ENCODE data around the gene C1QTNF5. TPM values are rescaled to one million over a fixed set of nuclear protein-coding genes. Genes with fewer than 3 reads are reported as not detected.

The C1QTNF5 gene
- total RNA-seq, 1 experiment from 2014 or later, result 3.0 TPM

DNA sequence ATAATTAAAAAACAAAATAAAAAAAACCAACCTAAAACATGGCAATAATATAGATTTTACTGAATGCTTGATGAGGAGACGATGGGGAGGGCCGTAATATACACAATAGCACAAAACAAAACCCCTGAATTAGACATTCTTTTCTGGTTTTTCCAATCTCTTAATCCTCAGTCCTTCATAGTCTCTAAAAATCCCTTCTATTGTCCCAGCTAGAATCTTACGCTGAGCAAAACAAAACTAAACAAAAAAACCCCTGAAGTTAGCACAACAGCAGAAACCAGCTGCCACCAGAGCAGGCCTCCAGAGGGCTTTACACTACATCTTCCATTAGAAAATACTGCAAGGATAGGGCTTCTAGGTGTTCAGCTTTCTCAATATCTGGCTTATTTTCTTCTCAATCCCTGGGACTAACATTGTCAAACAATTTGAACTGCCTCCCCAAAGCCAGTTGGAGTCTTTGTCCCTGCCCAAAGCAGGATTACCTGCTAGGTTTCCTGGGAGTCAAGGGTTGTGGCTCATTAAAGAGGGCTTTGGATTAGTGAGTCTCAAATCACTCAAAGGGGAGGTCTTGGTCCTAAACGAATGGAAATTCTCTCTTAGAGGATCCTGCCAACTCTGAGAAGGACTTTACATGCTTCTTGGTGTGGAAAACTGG is 8.4 kb downstream of the C1QTNF5 start (continued):
- no peak for TF ChIP-seq ELF4 (CRISPR knock-in tag; IDR thresholded peaks at IDR 0.05; ENCODE audit: low read depth)
- TF ChIP-seq EMX1 (CRISPR knock-in tag; IDR thresholded peaks at IDR 0.05), result no peak
- TF ChIP-seq JAZF1 (CRISPR knock-in tag; IDR thresholded peaks at IDR 0.05), result no peak
- no peak for TF ChIP-seq ZNF219 (CRISPR knock-in tag; IDR thresholded peaks at IDR 0.05; ENCODE audit: borderline replicate concordance)
- TF ChIP-seq, protein P1, sequence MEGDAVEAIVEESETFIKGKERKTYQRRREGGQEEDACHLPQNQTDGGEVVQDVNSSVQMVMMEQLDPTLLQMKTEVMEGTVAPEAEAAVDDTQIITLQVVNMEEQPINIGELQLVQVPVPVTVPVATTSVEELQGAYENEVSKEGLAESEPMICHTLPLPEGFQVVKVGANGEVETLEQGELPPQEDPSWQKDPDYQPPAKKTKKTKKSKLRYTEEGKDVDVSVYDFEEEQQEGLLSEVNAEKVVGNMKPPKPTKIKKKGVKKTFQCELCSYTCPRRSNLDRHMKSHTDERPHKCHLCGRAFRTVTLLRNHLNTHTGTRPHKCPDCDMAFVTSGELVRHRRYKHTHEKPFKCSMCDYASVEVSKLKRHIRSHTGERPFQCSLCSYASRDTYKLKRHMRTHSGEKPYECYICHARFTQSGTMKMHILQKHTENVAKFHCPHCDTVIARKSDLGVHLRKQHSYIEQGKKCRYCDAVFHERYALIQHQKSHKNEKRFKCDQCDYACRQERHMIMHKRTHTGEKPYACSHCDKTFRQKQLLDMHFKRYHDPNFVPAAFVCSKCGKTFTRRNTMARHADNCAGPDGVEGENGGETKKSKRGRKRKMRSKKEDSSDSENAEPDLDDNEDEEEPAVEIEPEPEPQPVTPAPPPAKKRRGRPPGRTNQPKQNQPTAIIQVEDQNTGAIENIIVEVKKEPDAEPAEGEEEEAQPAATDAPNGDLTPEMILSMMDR (IDR thresholded peaks at IDR 0.05), result no peak
- TF ChIP-seq JUN (CRISPR knock-in tag; IDR thresholded peaks at IDR 0.05), result no peak
- TF ChIP-seq ZMAT4 (CRISPR knock-in tag; IDR thresholded peaks at IDR 0.05), result no peak
- TF ChIP-seq OVOL2 (CRISPR knock-in tag; IDR thresholded peaks at IDR 0.05; ENCODE audit: borderline replicate concordance), result no peak
- TF ChIP-seq ZNF416 (CRISPR knock-in tag; IDR thresholded peaks at IDR 0.05), result no peak
- TF ChIP-seq, protein P2, sequence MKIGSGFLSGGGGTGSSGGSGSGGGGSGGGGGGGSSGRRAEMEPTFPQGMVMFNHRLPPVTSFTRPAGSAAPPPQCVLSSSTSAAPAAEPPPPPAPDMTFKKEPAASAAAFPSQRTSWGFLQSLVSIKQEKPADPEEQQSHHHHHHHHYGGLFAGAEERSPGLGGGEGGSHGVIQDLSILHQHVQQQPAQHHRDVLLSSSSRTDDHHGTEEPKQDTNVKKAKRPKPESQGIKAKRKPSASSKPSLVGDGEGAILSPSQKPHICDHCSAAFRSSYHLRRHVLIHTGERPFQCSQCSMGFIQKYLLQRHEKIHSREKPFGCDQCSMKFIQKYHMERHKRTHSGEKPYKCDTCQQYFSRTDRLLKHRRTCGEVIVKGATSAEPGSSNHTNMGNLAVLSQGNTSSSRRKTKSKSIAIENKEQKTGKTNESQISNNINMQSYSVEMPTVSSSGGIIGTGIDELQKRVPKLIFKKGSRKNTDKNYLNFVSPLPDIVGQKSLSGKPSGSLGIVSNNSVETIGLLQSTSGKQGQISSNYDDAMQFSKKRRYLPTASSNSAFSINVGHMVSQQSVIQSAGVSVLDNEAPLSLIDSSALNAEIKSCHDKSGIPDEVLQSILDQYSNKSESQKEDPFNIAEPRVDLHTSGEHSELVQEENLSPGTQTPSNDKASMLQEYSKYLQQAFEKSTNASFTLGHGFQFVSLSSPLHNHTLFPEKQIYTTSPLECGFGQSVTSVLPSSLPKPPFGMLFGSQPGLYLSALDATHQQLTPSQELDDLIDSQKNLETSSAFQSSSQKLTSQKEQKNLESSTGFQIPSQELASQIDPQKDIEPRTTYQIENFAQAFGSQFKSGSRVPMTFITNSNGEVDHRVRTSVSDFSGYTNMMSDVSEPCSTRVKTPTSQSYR (CRISPR knock-in tag; IDR thresholded peaks at IDR 0.05), result no peak
- no peak for TF ChIP-seq CREB1 (CRISPR knock-in tag; IDR thresholded peaks at IDR 0.05)
- no peak for TF ChIP-seq KAT7 (CRISPR knock-in tag; IDR thresholded peaks at IDR 0.05; ENCODE audit: borderline replicate concordance)

DNA sequence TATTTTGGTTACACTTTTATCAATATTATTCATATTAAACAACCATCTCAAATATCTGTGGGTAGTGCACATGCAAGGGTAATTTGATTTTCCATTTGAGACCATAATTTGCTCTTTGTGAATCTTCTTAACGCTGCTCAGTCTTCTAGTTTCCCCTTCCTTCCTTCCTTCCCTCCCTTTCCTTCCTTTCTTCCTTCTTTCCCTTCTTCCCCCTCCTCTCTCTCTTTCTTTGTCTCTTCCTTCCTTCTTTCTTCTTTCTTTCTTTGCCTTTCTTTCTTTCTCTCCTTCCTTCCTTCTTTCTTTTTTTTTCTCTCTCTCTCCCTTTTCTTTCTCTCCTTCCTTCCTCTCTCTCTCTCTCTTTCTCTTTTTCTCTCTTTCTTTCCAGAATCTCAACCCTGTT is 10.4 kb downstream of the C1QTNF5 start:
- no peak overlapping the region for H3K27ac Mint-ChIP-seq
- no peaks in the 10 kb centered on the region for H3K9me3 Mint-ChIP-seq
- no peak for ATAC-seq
- no peaks in the 10 kb centered on the region; the same call in 1 of the 2 replicates for H3K27me3 Mint-ChIP-seq (ENCODE audit: low read depth)
- peaks cover 5% of the 10 kb centered on the region for H3K4me1 Mint-ChIP-seq
- CTCF ChIA-PET, result interaction anchor here (1.2 kb wide), 1 partner anchor 44 kb away, joined by 3 read pairs; no protein-coding TSS in a partner anchor
- no peak overlapping the region for H3K4me3 Mint-ChIP-seq
- no peaks in the 10 kb centered on the region; the same call in 1 of the 2 replicates for H3K36me3 Mint-ChIP-seq
- DNase-seq (ENCODE audit: low spot score), result no peak
- no peak for TF ChIP-seq OVOL2 (CRISPR knock-in tag; IDR thresholded peaks at IDR 0.05; ENCODE audit: borderline replicate concordance)
- TF ChIP-seq ZNF396 (CRISPR knock-in tag; IDR thresholded peaks at IDR 0.05; ENCODE audit: borderline replicate concordance), result no peak
- no peak for TF ChIP-seq ZBTB21 (CRISPR knock-in tag; IDR thresholded peaks at IDR 0.05; ENCODE audit: borderline replicate concordance)
- TF ChIP-seq ZNF416 (CRISPR knock-in tag; IDR thresholded peaks at IDR 0.05), result no peak
- TF ChIP-seq PRDM15 (CRISPR knock-in tag; IDR thresholded peaks at IDR 0.05), result no peak
- no peak for TF ChIP-seq ZNF263 (CRISPR knock-in tag; IDR thresholded peaks at IDR 0.05; ENCODE audit: low read depth)
- no peak for TF ChIP-seq PRRX2 (CRISPR knock-in tag; IDR thresholded peaks at IDR 0.05)
- TF ChIP-seq ATF1 (CRISPR knock-in tag; IDR thresholded peaks at IDR 0.05), result no peak
- no peak for TF ChIP-seq TCF7 (CRISPR knock-in tag; IDR thresholded peaks at IDR 0.05; ENCODE audit: low read depth)
- POLR2A ChIA-PET, result no interaction called here

Measured in WTC11 (cell line).